HG03354 (cell line): ENCODE data around the gene OR10A4.
"Not testable (repeated sequence)": the region's sequence is repeated elsewhere in the genome, so short reads cannot be mapped to it uniquely, and the experiment has no call there.

Experiments
- ATAC-seq: cut with Tn5 transposase; IDR thresholded peaks from one replicate; pipeline ENCODE4 v1.9.1; 2021; ENCODE audit warnings: mild to moderate bottlenecking; ENCODE audit not compliant: unreplicated experiment, poor library complexity, severe bottlenecking

The OR10A4 gene

DNA sequence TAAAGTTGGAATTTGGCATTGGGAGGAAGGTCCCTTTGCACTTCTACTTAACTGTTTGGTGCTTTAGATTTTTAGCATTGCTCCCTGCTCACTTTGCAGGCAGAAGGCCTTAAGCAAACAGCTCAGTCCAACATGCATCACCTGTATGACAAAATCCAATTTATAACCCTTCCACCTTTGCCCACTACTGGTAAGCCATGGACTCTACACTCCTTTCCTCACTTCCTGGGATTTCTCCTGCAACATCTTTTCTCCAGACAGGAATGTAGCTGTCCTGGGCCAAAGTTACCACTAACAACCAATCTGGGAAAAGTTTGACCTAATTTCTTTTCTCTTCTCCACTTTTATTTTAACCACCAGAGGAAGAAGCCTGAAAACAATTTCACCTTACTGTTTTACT is 17.7 kb downstream of the OR10A4 start:
- ATAC-seq, result no peak

DNA sequence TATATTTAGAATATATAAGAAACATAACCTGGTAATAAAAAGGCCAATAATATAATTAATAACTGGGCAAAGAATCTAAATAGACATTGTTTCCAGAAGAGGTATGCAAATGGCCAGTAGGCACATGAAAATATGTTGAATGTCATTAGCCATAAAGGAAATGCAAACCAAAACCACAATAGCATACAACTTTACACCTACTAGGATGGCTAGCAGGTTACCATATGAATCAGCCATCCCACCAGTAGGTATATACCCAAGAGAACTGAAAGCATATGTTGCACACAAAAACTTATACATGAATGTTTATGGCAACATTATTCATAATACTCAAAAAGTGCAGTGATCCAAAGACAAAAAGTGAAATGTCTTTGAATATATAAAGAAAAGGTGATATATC is 18.6 kb downstream of the OR10A4 start:
- ATAC-seq, result peak; percentile 90

DNA sequence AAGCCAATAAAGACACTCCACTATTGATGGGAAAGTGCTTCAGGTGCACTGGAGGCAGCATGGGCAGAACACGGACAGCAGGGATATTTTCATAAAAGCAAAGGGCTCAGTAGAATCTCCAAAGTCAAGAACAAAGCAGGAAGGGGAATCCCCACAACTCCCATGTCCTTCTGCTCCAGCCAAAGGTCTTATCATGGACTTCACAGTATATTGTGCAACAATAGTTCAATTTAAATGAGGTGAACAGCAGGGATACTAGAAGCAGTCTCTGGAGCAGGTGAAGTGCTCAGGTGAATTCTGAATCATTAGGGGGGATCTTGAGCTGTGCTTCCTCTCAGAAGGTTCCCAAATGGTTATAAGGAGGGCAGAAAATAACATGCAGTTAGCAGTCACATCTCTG is 22.5 kb downstream of the OR10A4 start:
- ATAC-seq, result no peak

DNA sequence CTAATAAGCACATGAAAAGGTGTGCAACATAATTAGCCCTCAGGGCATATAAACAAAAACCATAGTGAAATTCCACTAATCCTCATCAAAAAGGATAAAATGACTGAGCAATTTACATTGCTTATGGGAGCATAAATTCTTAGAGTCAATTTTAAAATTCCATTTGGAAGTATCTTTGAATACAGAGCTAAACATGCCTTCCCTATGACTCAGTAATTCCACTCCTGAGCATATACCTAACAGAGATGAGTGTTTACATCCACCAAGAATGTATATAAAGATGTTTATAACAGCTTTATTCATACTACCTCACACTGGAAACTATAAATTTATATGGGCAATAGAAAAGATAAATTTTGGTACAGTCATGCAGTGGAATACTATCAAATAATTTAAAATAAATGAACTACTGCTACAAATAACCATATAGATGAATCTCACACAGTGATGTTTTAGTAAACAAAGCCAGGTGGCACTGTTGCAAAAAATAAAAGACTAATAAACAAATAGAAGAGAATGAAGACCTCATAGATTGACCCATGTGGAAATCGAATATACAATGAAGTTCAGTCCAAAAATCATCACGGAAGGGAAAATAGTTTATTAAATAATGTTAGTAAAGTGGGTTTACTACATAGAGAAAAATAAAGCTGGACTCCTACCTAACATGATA is 24.0 kb downstream of the OR10A4 start:
- no peak for ATAC-seq

DNA sequence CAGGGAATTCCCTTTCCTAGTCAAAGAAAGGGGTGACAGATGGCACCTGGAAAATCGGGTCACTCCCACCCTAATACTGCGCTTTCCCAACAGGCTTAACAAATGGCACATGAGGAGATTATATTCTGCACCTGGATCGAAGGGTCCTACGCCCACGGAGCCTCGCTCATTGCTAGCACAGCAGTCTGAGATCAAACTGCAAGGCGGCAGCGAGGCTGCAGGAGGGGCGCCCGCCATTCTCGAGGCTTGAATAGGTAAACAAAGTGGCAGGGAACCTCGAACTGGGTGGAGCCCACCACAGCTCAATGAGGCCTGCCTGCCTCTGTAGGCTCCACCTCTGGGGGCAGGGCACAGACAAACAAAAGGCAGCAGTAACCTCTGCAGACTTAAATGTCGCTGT is 28.4 kb downstream of the OR10A4 start:
- ATAC-seq, result not testable (repeated sequence)

DNA sequence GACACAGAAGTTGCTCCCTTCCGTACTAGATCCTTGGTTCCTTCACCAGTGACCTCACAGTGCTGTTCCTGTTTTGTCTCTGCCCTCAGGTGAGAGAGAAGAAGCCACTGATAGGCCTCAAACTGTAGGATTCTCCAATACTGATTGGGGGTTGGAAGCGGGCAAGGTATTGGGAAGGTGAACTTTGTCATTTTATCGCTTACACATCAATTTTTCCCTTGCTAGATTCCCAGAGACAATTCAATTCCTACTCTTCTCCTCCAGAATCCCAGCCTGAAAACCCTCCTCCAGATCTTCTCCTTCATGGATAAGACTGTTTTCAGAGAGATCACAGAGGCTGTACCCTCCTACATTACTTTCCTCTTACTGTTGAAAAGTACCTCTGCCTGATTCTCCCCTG is 35.0 kb downstream of the OR10A4 start:
- ATAC-seq, result no peak

DNA sequence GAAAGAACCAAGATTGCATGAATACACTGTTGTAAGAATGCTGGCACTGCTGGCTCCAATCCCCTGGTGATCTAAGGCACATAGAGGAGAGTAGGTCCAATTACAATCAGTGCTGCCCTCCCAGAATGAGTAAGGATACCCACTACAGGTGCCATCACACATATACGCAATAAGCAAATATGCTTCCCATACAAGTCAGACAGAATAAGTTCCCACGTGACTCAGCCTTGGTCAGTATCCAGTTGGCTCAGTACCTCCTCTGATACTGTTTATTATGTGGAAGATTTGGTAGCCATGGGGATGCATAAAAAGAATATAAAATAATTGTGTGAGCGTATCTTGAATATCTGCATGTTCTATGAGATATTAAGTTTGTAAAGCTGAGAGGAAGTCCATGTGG is 35.5 kb downstream of the OR10A4 start:
- no peak for ATAC-seq

DNA sequence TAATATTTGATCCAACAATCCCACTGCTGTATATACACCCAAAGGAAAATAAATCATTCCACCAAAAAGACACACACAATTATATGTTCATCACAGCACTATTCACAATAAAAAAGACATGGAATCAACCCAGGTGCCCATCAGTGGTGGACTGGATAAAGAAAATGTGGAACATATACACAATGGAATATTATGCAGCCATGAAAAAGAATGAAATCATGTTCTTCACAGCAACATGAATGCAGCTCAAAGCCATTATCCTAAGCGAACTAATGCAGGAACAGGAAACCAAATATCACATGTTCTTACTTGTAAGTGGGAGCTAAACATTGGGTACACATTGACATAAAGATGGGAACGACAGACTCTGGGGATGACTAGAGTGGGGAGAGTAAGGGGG is 43.3 kb downstream of the OR10A4 start:
- no peak for ATAC-seq

DNA sequence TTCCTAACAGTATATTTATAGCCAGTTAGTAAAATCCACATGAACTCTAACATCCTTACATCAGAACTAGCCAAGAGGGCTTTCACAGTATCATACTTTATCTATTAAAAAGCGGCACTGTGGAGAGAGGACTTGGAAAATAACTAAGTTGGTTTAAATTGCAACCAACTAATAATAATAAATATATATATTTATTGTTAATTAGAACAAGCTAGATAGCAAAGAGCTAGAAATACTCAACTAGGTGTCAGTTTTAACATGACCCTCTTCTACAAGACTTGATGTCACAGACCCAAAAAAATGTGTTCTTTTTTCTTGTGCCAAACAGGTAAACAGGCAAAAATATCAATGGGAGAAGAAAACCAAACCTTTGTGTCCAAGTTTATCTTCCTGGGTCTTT is 44.3 kb downstream of the OR10A4 start, which contains the start of gene OR2D3:
Gene OR2D3, plus strand, starts transcription at position 301 of the 400 bp plus-strand sequence. Its CDS starts 0 bp downstream, at position 301.
- no peak for ATAC-seq

DNA sequence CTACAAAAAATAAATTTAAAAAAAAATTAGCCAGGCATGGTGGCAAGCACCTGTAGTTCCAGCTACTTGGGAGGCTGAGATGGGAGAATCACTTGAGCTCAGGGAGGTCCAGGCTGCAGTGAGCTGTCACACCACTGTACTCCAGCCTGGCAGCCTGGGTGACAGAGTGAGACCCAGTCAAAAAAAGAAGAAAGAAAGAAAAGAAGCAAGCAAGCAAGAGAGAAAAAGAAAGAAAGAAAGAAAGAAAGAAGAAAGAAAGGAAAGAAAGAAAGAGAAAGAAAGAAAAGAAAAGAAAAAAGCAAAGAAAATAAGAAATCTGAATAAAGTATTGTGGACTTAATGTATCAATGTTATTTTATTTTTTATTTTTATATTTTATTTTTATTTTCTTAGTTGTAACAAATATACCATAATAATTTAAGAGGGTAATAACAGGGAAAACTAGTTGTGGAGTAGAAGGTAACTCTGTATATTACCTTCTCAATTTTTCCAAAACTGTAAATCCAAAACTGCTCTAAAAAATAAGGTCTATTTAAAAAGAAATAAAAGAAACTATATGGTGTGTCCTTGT is 48.7 kb downstream of the OR10A4 start:
- no peak for ATAC-seq

DNA sequence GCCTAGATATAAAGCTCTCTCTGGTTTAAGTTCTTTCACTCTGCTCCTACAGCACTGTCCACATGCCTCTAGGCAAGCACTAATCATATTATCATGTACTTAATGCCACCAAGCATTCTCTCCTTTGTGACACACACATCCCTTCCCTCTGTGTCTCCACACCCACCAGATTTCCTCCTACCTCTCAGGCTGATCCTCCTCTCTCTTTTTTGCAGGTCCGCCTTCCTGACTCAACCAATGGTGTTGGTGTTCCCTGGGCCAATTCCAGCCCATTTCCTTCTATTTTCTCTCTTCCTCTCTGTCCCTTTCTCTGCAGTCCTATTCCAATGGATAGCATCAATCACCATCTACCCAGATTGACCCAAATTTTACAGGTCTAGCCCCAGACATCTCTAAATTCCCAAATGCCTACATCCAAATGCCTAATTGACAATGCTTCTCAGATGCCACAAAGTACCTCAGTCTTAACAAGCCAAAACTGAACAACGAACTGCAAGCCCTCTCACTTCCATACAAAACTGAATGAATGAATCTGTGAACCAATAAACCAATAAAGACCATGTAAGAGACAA is 49.3 kb downstream of the OR10A4 start:
- no peak for ATAC-seq

DNA sequence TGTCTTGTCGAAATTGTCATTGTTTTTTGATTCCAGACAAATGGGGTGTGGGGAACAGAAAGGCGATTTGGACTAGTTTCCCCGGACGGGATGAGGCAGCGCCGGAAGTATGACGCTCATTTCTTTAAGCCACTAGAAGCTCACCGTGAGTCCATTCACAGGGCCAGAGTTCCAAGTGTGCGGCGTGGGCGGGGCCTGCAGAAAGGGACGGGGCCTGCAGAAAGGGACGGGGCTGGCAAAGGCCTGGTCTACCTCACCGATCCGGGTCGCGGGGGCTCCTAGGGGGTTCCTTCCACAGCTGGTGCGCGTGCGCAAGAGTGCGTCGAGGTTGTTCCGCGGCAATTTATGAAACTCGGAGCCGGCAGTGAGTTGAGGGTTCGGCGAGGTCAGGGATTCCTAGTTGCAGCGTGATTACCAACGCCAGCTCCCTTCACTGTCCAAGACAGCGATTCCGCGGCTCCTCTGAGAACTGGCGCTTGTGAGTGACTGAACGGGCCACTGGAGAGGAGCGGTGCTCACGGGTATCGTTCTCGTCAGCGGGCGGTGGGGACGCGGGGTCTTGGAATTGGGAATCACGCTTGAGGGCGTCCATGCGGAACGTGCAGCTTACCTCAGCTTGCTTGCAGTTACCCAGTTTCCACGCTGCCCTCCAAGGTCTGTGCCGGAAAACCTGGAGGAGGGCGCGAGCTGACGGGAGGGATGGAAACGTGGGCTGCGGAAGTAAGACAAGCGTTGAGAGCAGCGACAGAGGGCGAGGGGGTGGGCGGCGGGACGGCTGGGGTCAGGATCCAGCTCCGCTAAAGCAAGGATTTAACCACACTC is 50.0 kb downstream of the OR10A4 start, which contains the start of gene ZNF215:
Gene ZNF215, plus strand, starts transcription at position 219 of the 822 bp plus-strand sequence. CDS start 5,847 bp downstream, outside the sequence.
- peak; percentile 67 for ATAC-seq

DNA sequence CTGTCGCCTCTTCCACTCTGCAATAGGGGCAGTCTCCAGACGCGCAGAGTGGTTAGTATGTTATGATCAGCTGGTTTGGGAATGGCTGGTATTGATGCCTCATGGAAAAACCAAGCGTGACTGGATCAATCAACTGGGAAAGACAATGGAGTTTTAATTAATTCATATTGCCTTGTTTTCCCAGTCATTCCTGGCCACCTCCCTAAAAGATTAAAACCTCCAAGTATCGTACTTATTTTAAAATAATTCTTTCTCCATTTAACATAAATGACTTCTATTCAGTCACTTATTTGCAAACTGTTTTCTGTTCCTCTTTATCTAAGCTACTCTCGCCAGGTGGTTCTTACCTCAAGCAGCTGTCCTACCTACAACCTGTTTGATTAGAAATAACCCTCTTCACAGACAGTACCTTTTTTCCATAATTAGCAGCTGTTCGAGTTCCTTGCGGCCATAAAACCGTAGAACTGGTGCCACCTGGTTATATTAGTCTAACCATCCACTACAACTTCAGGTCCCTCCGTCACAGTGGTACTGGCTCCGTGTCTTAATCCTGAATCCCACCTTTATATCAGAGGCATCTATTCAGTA is 50.7 kb downstream of the OR10A4 start:
- peak; percentile 85 for ATAC-seq
